ENCODE data around the gene SH3BP5L. TPM values are rescaled to one million over a fixed set of nuclear protein-coding genes. Genes with fewer than 3 reads are reported as not detected.
"Not testable (repeated sequence)": the region's sequence is repeated elsewhere in the genome, so short reads cannot be mapped to it uniquely, and the experiment has no call there.

The SH3BP5L gene
- total RNA-seq, 6 experiments from 2014 or later: 9.8 to 13.1 (median 12.4) TPM

- TF ChIP-seq CTCF (IDR thresholded peaks at IDR 0.05): no peak
- TF ChIP-seq POLR2A (IDR thresholded peaks at IDR 0.05): no peak
- no peaks in the 10 kb centered on the region for H3K27me3 ChIP-seq
- H3K9me3 ChIP-seq: no peaks in the 10 kb centered on the region
- H3K4me3 ChIP-seq: no peak overlapping the region
- DNase-seq (no peak), ATAC-seq (no peak)
- H3K36me3 ChIP-seq: no peaks in the 10 kb centered on the region
- no peaks in the 10 kb centered on the region for H3K4me1 ChIP-seq
- H3K27ac ChIP-seq: no peak overlapping the region
- intact Hi-C loops (cut with DNase I): no loop called here
These were observed 32.1 kb downstream of the SH3BP5L start for GRCh38 chr1:248793592-248793991.

GRCh38 chr1:248792342-248792741 lies 33.4 kb downstream of the SH3BP5L start:
- no peak for ATAC-seq
- intact Hi-C loops (cut with DNase I): no loop called here
- Histone ChIP-seq H3K4me1 (no peaks in the 10 kb centered on the region), H3K27ac (no peak overlapping the region), H3K36me3 (no peaks in the 10 kb centered on the region), H3K4me3 (no peak overlapping the region), H3K27me3 (no peaks in the 10 kb centered on the region), H3K9me3 (no peaks in the 10 kb centered on the region)
- no peak for TF ChIP-seq POLR2A (IDR thresholded peaks at IDR 0.05)
- TF ChIP-seq CTCF (IDR thresholded peaks at IDR 0.05): no peak
- no peak for DNase-seq
- WGBS (ENCODE audit: insufficient coverage, low coverage, low lambda C conversion rate, missing lambda C conversion rate): 48% methylated on average over 4 of the region's 5 CpGs

GRCh38 chr1:248791010-248791409 lies 34.7 kb downstream of the SH3BP5L start:
- ATAC-seq (peak; percentile 80 to 91 (median 87)), DNase-seq (no peak)
- no peaks in the 10 kb centered on the region for H3K9me3 ChIP-seq
- intact Hi-C loops (cut with DNase I): no loop called here
- 16% methylated on average over 4 of the region's 4 CpGs for WGBS (ENCODE audit: insufficient coverage, low coverage, low lambda C conversion rate, missing lambda C conversion rate)
- H3K4me3 ChIP-seq: no peak overlapping the region
- peak in 2 of 4 donors; percentile 29 to 35 for TF ChIP-seq CTCF (IDR thresholded peaks at IDR 0.05)
- no peak for TF ChIP-seq POLR2A (IDR thresholded peaks at IDR 0.05)
- no peak overlapping the region for H3K27ac ChIP-seq
- H3K36me3 ChIP-seq: no peaks in the 10 kb centered on the region
- H3K4me1 ChIP-seq: no peaks in the 10 kb centered on the region
- no peaks in the 10 kb centered on the region for H3K27me3 ChIP-seq

GRCh38 chr1:248790456-248790855 lies 35.3 kb downstream of the SH3BP5L start:
- intact Hi-C loops (cut with DNase I): no loop called here
- Histone ChIP-seq H3K4me3 (no peak overlapping the region), H3K4me1 (no peaks in the 10 kb centered on the region), H3K27ac (no peak overlapping the region), H3K36me3 (no peaks in the 10 kb centered on the region), H3K27me3 (no peaks in the 10 kb centered on the region), H3K9me3 (no peaks in the 10 kb centered on the region)
- TF ChIP-seq CTCF (IDR thresholded peaks at IDR 0.05): no peak
- TF ChIP-seq POLR2A (IDR thresholded peaks at IDR 0.05): no peak
- DNase-seq: no peak
- WGBS (ENCODE audit: insufficient coverage, low coverage, low lambda C conversion rate, missing lambda C conversion rate): 78% methylated on average over 5 of the region's 5 CpGs
- no peak for ATAC-seq

GRCh38 chr1:248789337-248789736 lies 36.4 kb downstream of the SH3BP5L start:
- H3K27ac ChIP-seq; H3K9me3 ChIP-seq; H3K36me3 ChIP-seq; intact Hi-C loops (cut with DNase I); H3K4me3 ChIP-seq; H3K4me1 ChIP-seq; H3K27me3 ChIP-seq; ATAC-seq; DNase-seq: not testable (repeated sequence)
- WGBS (ENCODE audit: insufficient coverage, low coverage, low lambda C conversion rate, missing lambda C conversion rate): 73% methylated on average over 2 of the region's 2 CpGs
